CD4-positive, alpha-beta T cell treated with Interleukin-1 beta for 1 hour (primary cell): ENCODE measurements around the gene PCYOX1L.

Source experiments
- DNase-seq, 2 donors: peaks; one replicate each; pipeline ENCODE4 v3.0.0-alpha.2; 2020 to 2022

The PCYOX1L gene

DNA sequence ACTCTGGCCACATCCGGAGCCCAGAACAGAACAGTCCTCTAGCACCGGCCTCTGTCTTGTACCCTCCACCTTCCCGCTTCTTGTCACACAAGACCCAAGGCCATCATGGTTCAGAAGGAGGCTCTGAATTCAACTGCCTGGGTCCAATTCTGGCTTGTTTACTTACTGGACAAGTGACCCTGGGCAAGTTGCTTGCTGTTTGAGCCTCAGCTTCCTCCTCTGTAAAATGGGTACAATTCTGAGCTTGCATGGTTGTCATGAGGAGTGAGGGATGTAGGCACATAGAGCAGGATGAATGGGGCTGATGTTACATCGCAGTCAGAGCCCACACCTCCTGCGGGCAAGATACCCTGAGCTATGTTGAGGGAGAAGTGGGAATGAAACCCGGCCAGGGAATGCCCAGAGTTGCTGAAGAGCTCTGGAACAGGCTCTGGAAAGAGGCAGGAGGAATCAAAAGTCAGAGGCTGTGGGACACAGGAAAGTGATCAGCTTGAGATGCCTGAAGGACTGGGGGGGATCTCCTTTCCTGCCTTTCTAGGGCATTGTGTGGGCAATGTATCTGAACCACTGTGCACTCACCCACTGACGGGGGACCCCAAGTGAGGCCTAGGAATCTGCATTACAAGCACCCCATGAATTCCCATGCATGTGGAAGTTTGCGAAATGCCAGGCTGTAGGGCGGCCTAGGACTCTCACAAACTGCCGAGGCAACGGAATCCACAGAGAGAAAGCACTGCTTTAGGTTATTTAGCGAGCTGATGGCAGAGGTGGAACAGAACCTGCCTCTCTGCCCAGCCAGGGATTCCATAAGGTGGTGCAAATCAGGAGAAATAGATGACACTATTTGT lies 50.6 kb downstream of the PCYOX1L start:
- no peak for DNase-seq

GRCh38 chr5:149409268-149409948 lies 51.6 kb downstream of the PCYOX1L start:
- DNase-seq, result no peak

DNA sequence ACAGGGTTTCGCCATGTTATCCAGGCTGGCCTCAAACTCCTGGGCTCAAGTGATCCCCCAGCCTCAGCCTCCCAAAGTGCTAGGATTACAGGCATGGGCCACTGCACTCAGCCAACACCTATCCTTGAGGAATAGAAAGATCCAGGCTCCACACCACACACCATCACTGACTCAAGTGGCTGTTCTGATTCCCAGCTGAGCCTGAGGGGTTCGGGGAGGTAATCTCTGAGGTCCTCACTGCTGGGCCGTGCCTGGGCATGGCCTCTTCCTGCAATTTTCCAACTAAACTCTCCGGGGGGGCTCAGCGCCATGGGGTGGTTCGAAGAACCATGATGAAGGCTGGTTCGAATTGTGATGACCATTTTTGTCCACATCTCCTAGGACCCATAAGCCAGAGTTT lies 52.2 kb downstream of the PCYOX1L start:
- no peak for DNase-seq

- no peak for DNase-seq
Measured at GRCh38 chr5:149410721-149411432, 53.0 kb downstream of the PCYOX1L start.

DNA sequence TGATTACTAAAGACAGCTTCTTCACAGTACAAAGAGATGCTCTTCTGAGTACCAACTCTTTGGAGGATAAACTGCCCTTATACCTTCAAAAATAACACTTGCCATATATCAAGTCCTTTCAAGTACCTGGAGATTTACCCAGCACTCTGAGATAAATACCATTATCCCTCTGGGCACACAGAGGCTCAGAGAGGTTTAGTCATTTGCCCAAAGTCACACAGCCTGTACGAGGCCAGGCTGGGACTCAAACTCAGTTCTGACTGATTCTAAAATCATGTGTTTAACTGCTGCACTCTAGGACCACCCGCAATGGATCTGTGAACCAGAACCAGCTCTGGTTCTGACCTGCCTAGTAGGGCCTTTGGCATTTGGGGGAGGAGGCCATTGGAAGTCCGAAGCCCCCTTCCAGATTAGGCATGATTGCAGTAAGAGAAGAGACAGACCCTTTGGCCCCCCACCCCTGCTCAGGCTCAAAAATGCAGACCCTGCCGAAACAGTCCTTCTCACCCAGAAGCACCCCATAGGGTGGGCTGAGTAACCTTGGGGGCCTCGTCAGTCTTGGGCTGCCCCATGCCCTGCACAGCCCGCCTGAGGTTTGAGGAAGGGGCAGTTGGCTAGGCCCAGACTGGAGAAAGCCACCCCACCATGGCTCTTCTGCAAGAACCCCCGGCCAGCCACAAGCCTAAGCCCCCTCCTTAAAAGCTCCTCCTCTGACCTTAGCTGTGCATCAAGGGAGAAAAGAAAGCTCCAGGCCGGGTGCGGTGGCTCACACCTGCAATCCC lies 54.1 kb downstream of the PCYOX1L start:
- DNase-seq, result no peak

GRCh38 chr5:149412783-149413476 lies 55.1 kb downstream of the PCYOX1L start:
- no peak for DNase-seq

GRCh38 chr5:149413477-149414210 lies 55.8 kb downstream of the PCYOX1L start:
- DNase-seq, result no peak

DNA sequence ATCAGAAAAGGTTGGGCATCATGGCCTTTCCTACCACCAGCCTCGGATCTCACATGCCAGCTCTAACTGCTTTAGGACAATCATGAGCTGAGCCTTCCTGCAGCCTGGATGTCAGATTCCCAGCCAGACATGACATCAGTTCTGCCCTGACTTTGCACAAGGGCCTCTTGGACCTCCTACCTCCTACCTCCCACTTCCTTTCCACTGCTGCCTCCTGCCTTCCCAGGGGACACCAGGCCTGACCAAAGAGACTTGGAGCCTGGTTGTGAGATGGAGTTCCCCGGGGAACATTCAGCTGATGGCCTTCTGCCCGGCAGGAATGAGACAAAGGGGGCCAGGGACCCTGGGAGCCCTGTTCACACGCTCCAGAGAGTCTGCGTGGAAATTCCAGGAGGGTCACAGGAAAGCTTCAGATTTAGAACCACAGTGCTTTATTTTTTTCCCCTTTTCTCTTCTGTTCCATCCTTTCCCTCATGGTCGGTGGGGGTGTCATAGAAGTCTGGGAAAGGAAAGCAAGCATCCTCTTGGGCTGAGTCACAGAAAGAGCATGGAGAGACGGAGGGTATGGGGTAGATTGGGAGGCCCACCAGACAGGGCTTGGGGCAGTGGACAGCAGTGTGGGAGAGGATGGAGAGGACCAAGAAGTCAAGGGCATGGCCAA lies 56.7 kb downstream of the PCYOX1L start:
- DNase-seq, result no peak

DNA sequence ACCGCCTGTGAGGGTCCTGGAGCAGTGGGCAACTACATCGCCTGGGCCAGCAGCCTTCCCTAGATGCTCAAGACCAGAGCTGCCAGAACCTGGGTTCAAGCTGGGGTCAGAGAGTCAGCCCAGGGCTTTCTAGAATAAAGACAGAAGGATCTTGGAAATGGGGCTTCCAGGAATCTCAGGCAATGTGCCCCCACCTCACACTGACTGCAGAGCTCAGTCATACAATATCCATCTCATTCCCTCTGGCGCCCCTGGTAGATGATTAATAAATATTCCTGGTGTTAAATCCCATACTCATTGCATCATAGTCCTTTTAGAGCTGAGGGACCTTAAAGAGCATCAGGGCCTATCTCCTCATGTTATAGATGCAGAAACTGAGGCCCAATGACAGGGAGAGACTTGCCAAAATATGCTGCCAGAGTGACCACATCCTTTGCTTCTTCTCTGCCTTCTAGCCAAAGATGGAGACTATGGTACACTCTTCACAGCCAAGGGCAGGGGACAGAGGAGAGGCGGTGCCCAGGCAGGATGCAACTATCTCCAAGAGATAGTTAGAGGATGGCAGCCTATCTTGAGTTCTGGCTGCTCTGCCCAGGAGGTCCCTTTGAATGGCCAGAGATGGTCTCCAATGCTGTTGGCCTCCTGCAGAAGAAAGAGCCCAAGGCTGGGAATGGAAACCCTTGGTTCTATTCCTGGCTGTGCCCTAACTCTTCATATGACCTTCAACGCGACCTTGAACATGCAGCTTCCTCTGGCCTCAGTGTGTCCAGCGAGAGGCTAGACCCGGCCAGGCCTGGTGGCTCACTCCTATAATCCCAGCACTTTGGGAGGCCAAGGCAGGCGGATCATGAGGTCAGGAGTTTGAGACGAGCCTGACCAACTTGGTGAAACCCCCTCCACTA lies 57.5 kb downstream of the PCYOX1L start:
- no peak for DNase-seq

DNA sequence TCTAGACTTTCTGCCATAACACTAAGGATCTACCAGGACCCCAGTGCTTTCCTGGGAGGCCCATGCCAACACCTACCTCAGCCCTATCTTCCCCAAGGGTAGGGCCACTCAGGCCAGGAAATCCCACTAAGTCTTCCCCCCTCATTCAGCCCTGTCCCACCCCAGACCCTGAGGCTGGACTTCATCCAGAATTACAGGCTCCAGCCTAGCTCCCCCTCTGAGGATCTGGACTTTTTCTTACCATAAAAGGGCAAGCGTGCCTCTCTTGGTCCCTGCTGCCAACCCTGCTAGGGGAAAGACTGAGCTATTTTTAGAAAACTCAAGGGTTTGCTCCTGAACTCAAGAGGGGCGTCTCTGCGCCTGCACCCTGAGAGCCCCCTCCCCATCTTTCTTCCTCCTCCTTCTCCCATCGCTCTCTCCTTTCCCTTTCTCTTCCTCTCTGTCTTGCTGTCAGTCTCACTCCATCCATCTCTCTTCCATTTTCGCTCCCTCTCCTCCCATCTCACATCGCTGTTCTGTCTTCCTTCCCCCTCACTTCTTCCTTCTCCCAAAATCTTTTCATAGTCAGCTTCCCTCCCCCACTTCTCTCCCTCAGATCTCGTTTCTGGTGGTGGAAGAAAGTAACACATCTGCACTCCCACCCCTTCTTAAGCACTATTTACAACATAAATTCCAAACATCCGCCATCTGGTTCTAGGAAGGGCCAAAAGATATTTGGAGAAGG lies 59.3 kb downstream of the PCYOX1L start:
- DNase-seq, result no peak

DNA sequence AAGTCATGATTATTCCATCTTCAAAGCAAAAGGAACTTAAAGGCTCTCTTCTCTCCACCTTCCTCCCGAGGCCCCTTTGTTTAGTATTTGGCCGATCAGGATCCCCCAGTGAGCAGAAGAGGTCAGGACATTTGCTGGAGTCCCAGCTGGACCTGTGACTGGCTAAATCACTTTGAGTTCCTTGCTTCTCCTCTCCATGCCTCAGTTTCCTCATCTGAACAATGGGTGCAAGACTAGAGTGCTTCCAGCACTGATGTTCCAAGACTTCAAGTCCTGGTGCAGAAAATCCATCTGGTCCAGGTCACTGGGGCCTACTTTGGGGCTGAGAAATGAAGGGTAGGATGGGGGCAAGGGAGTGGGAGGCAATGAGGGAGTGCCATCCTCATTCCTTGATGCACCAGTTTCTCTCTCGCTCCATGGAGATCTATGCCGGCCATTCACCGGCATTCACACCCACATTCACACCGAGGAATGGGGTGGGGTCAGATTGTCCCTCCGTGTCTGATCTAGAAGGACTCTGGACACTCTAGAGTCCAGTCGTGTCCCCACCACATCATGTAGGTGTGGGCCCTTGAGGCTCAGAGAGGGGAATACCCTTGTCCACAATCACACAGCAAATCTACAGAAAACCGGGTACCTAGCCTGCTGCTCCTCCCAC lies 60.0 kb downstream of the PCYOX1L start:
- DNase-seq, result no peak

GRCh38 chr5:149418910-149419531 lies 61.2 kb downstream of the PCYOX1L start:
- DNase-seq, result no peak
